Adrenal gland (tissue), 12 donors: ENCODE results near the gene IDH2. TPM values are rescaled to one million over a fixed set of nuclear protein-coding genes. Genes with fewer than 3 reads are reported as not detected.
"Not testable (repeated sequence)": the region's sequence is repeated elsewhere in the genome, so short reads cannot be mapped to it uniquely, and the experiment has no call there.

Experiments
- DNase-seq, 7 donors: peaks; one replicate each; pipeline ENCODE4 v3.0.0-alpha.2; 2019 to 2020
- H3K27ac ChIP-seq, 5 donors: fragments of 200-600 bp; sonication (generic) in 4 of 5; 1 replicate in 3 of 5; 2 replicates in 2 of 5; pipeline versions ENCODE4 v1.5.1 to v1.8.0; 2016 to 2020; ENCODE audit warnings: mild to moderate bottlenecking in 1 of 5
- H3K27me3 ChIP-seq: fragments of 200-600 bp; 2 replicates; pipeline ENCODE4 v1.8.0; 2021
- H3K36me3 ChIP-seq, 2 donors: fragments of 200-600 bp; replicated peaks in 1 of 2; 1 replicate in 1 of 2; 2 replicates in 1 of 2; pipeline versions ENCODE4 v1.5.1 to v1.8.0; 2018 to 2022
- H3K4me1 ChIP-seq, 2 donors: fragments of 200-600 bp; replicated peaks in 1 of 2; 1 replicate in 1 of 2; 2 replicates in 1 of 2; pipeline versions ENCODE4 v1.5.1 to v1.8.0; 2018 to 2021
- H3K4me3 ChIP-seq, 4 donors: fragments of 200-600 bp; sonication (generic) in 3 of 4; one replicate each; pipeline ENCODE4 v1.5.1; 2016 to 2018
- H3K9me3 ChIP-seq, 3 donors: fragments of 200-600 bp; sonication (generic) in 1 of 3; replicated peaks in 1 of 3; 1 replicate in 2 of 3; 2 replicates in 1 of 3; pipeline versions ENCODE4 v1.5.1 to v1.8.0; 2016 to 2021
- CTCF ChIP-seq, 6 experiments: fragments of 450-650 bp in 4 of 6; fragments of 200-600 bp in 2 of 6; sonication (generic) in 1 of 6; IDR thresholded peaks; 1 replicate in 5 of 6; 2 replicates in 1 of 6; pipeline versions ENCODE4 v1.5.1 to v1.8.0; 2016 to 2021; ENCODE audit warnings: antibody characterized with exemption in 6 of 6, mild to moderate bottlenecking in 2 of 6, moderate library complexity in 1 of 6
- POLR2A ChIP-seq, 2 donors: fragments of 450-650 bp; IDR thresholded peaks; one replicate each; pipeline ENCODE4 v1.6.1; 2017; ENCODE audit warnings: antibody characterized with exemption in 2 of 2, mild to moderate bottlenecking in 2 of 2, moderate library complexity in 1 of 2
- WGBS, 4 donors: extraction: QIAGEN DNeasy Blood & Tissue Kit in 2 of 4; methylation state at CpG; one replicate each; pipeline versions ENCODE4 v1.1.5 to v1.1.7; 2013 to 2017; 5-methylcytosine and 5-hydroxymethylcytosine counted together
- intact Hi-C, 2 donors: fragments of 100-400 bp; cut with DNase I; formaldehyde crosslinking; loops; one replicate each; pipeline versions ENCODE4 v1.14.1 to v1.15.0; 2022 to 2023
- polyA plus RNA-seq, 3 donors: library from polyadenylated mRNA; stranded (reverse); fragments of 200-250 nt in 2 of 3; fragments of 350-450 nt in 1 of 3; fragmentation: Illumina TruSeq in 1 of 3; extraction: RNeasy Lipid Tissue Mini Kit (QIAGEN cat#74804) in 1 of 3; gene quantifications; one replicate each; pipeline ENCODE4 v1.2.3, GENCODE V29; 2013 to 2014
- total RNA-seq, 9 donors: library from RNA; depleted of rRNA in 4 of 9; stranded (reverse); fragments of >200 nt in 4 of 9; fragments of 120-200 nt in 1 of 9; fragmentation: NEBNext Ultra II Directional in 1 of 9; extraction: Animal tissue kit (Norgen Biotek cat#: 25700) in 1 of 9; gene quantifications; one replicate each; pipeline versions ENCODE4 v1.1.0 to v1.2.4, GENCODE V29; 2013 to 2023
- donor health status: healthy with polysubstance abuse.
- donor health status: Bipolar disorder and iron deficiency.
- donor health status: DM: yes; HTN: yes; CAD: no.
- donor health status: DM: no; HTN: no; CAD: no.
- donor health status: DM: no; HTN: no; CAD: no.
- donor health status: DM: yes; HTN: yes; CAD: no.

IDH2 gene
- total and polyA plus RNA-seq, 12 donors, result 10.3 to 33.6 (median 19.3) TPM

GRCh38 chr15:90114451-90114901 lies 12.2 kb upstream of the IDH2 start:
- no peaks in the 10 kb centered on the region for H3K36me3 ChIP-seq
- intact Hi-C loops, result no loop called here
- DNase-seq, result no peak
- TF ChIP-seq POLR2A (IDR thresholded peaks at IDR 0.05) (no peak), CTCF (IDR thresholded peaks at IDR 0.05) (no peak)
- WGBS, 4 donors, result 37 to 78% (median 59%) methylated on average over 2 of the region's 2 CpGs
- H3K4me1 ChIP-seq, result no peaks in the 10 kb centered on the region
- H3K27me3 ChIP-seq, result no peaks in the 10 kb centered on the region
- H3K27ac ChIP-seq, result no peak overlapping the region
- no peak overlapping the region for H3K4me3 ChIP-seq
- H3K9me3 ChIP-seq, result peaks cover 0 to 4% (median 0%) of the 10 kb centered on the region in 3 donors

- Histone ChIP-seq H3K9me3 (peaks cover 0 to 4% (median 0%) of the 10 kb centered on the region in 3 donors), H3K27ac (no peak overlapping the region), H3K36me3 (no peaks in the 10 kb centered on the region), H3K27me3 (no peaks in the 10 kb centered on the region), H3K4me3 (no peak overlapping the region), H3K4me1 (no peaks in the 10 kb centered on the region)
- DNase-seq, result no peak
- WGBS, 4 donors, result 66 to 78% (median 74%) methylated on average over 6 to 7 of the region's 7 CpGs
- TF ChIP-seq POLR2A (IDR thresholded peaks at IDR 0.05) (no peak), CTCF (IDR thresholded peaks at IDR 0.05) (no peak)
- intact Hi-C loops, result no loop called here
Measured at GRCh38 chr15:90113166-90113565, 10.9 kb upstream of the IDH2 start.

- H3K4me3 ChIP-seq, H3K4me1 ChIP-seq, DNase-seq, H3K27ac ChIP-seq, intact Hi-C loops, H3K27me3 ChIP-seq, H3K9me3 ChIP-seq, H3K36me3 ChIP-seq: not testable (repeated sequence)
- 52 to 87% (median 69%) methylated on average over 3 of the region's 3 CpGs for WGBS, 4 donors
Measured at GRCh38 chr15:90109163-90109751, 7.0 kb upstream of the IDH2 start.

- H3K4me3 ChIP-seq, H3K27me3 ChIP-seq, intact Hi-C loops, H3K9me3 ChIP-seq, DNase-seq, H3K36me3 ChIP-seq, H3K27ac ChIP-seq, H3K4me1 ChIP-seq: not testable (repeated sequence)
- 76 to 94% (median 89%) methylated on average over 5 of the region's 5 CpGs for WGBS, 4 donors
Measured at GRCh38 chr15:90108038-90108437, 5.8 kb upstream of the IDH2 start.

- WGBS, 4 donors, result 47 to 50% (median 49%) methylated on average over 7 of the region's 7 CpGs
Measured at GRCh38 chr15:90106522-90107117, 4.4 kb upstream of the IDH2 start.

More at GRCh38 chr15:90106522-90107117, 4.4 kb upstream of the IDH2 start:
- H3K36me3 ChIP-seq, result no peaks in the 10 kb centered on the region
- peak in 3 of 7 donors; percentile 29 to 39 (median 38) for DNase-seq
- H3K9me3 ChIP-seq, result no peaks in the 10 kb centered on the region
- H3K27ac ChIP-seq, result no peak overlapping the region
- H3K4me3 ChIP-seq, result no peak overlapping the region
- intact Hi-C loops, result no loop called here
- H3K27me3 ChIP-seq, result no peaks in the 10 kb centered on the region
- no peak for TF ChIP-seq CTCF (IDR thresholded peaks at IDR 0.05)
- TF ChIP-seq POLR2A (IDR thresholded peaks at IDR 0.05), result no peak
- no peaks in the 10 kb centered on the region for H3K4me1 ChIP-seq
